Measurements from ENCODE around the gene LRGUK.
A peak's percentile ranks its signal among the peaks of the same experiment; 100 is the strongest.
"Not testable (repeated sequence)": the region's sequence is repeated elsewhere in the genome, so short reads cannot be mapped to it uniquely, and the experiment has no call there.

LRGUK gene

DNA sequence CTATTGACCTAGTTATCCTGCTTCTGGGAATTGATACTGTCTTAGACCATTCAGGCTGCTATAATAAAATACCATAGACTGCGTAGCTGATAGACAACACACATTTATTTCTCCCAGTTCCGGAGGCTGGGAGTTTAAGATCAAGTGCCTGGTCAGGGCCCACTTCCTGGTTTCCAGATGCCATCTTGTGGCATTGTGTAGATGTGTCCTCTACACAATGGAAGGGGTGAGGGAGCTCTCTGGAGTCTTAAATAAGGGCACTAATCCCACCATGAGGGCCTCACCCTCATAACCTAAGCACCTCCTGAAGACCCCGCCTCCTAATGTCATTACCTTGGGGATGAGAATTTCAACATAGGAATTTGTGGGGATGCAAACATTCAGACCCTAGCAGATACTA, 127.2 kb downstream of the LRGUK start:
- peak in 1 of 2 experiments; percentile 34 for DNase-seq

DNA sequence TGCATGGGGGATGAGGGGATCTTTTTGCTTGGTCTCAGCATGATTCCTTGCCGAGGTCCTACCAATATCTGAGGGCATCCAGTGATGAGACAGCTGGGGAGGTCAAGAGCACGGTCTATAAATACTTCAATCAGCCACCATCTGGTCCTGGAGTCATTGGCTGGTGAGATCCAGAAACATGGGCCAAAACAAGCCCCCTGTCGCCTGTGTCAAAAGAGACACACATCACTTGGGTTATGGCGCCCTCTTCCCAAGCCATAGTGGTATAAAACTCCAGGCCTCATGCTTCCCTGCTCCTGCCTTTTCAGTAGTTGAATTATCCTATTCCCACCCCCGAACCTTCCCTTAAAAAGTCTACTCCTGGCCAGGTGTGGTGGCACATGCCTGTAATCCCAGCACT, 128.7 kb downstream of the LRGUK start:
- DNase-seq = peak; percentile 21 to 76

DNA sequence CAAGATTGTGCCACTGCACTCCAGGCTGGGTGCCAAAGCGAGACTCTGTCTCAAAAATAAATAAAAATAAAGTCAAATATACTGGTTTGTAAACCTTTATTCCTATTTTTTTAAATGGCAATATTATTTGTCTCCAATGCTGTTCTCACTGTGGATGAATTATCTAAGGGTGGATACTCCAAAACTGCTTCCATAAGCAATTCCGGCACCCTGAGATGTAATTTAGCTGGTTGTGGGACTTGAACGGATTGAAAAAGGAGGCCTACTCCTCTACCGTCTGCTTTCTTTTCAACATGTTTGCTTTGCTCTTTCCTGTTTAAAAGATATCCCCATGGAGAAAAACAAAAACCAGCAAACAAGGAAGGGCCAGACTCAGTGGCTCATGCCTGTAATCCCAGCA, 135.2 kb downstream of the LRGUK start:
- no peak for DNase-seq

DNA sequence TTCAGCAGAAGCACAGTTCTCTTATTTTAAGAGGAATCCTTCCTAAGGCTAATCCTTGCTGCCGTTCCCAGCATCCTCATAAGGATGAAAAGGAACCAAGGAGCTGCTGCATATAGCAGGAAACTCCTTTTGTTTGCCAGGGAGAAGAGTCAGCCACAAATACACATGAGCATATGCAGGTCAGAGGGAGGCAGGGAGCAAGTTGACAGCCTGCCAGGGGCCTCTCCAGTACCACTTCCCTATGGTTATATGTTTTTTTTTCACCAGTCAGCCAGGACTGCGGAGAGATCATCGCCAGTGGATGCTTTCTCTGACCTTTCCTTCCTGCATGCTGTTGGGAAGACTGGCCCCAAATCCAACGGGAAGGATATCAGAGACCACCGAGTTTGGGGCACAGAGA, 149.8 kb downstream of the LRGUK start:
- no peak for DNase-seq

DNA sequence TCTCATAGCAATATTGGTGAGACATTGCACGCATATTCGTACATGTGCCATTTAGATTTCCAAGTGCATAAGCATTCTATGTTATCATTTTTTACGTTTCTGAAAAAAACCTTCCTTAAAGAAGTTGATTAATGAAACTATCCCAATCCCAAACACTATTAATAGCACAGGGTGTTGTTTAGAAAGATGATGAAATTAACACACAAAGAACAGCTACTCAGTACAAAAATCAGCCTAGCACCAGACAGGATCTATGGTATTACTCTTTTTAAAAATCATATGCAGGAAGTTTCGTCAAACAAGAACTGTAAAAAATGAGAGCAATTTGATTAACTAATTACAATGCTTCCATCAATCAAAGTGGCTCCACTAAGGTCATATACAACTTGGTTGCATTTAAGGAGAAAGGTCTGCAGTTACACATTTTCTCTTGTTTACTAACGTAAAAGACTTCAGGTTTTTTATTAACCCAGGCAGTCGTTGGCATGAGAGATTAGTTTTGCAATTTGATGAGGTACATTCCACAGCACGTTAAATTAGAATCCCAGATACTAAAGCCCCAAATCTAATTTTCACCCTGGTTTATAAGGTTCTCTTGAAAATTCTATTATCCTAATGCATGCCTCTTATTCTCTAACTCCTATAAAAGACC, 151.5 kb downstream of the LRGUK start:
- no peak for DNase-seq

DNA sequence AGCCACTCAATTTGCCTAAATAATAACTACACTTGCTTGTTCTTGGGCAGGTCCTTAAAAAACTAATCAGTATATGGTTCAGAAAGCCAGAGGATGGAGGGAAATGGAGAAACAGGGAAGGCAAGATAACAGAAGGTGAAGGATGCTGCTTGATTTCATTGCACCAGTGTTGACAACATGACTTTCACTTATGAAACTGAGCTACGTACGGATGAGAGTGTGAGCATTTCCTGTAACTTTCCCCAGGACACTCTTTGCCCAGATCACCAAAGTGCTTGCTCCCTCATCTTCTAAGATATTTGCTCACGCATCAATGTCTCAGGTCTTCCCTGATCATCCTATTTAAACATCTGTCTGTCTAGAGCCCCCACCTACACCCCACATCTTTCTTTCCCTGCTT, 152.2 kb downstream of the LRGUK start:
- DNase-seq = no peak

DNA sequence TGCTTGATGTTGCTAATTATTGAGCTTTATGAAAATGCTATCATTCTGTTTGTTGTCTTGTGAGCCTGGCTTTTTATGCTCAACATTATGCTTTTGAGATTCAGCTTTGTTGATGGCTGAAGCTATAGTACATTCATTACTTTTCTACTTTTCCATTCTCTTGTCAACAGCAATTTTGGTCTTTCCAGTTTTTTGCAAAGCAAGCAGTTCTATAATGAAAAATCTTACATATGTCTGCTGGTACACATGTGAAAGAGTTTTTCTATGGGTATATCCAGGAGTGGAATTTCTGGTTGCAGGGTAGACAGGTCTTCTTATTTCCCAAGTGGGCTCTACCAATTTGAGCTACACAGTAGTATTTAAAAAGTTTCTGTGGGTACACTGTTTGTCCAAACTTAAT, 152.8 kb downstream of the LRGUK start:
- no peak for DNase-seq

DNA sequence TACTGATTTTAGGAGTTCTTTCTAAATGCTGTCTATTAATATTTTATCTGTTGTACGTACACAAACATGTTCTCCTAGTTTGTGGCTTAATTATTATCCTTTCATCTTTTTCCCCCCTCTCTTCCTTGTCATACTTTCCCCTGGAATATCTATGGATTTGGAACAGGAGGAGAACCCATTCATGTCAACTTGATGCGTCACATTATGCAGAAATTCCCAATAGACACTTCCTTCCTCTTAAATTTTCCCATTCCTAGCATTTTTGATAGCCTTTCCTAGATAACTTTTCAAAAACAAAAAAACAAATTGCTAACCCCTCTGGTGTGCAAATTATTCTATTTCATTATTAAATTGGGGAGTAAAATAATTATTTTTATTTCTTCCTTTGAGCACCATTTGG, 153.4 kb downstream of the LRGUK start:
- DNase-seq = no peak

DNA sequence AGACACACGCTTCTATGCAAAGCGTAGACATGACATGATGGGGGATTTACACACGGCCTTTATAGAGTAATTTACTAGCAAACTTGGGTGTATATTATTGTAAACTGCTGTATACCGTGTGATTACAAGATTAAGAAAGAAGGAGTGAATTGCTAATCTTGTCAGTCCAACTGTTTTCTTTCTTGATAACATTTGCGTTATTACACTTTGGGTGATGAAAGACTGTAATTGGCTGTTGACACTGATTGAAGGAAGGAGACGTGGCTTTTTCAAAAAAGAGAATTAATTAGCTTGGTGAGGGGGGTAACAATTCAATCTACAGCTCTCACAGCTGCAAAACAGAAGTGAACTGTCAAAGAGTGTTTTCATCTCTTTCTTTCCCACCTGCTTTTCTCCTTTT, 156.9 kb downstream of the LRGUK start:
- DNase-seq = no peak

DNA sequence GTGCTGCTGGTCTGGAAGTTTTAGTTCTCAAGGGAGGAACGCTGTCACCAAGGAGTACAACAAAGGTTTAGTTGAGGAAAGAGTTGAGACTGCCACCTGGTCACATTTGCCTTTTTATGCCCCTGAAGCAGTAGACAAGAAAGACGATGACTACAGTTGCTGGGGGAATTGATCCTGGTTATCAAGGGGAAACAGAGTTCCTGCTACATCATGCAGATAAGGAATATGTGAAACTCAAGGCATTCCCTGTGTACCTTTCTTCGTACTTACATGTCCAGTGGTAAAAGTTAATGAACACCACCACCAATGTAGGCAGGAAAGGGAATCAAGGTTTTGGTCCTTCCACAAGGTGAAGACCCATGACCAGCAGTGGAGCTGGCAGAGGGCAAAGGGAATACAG, 157.8 kb downstream of the LRGUK start:
- DNase-seq = no peak

DNA sequence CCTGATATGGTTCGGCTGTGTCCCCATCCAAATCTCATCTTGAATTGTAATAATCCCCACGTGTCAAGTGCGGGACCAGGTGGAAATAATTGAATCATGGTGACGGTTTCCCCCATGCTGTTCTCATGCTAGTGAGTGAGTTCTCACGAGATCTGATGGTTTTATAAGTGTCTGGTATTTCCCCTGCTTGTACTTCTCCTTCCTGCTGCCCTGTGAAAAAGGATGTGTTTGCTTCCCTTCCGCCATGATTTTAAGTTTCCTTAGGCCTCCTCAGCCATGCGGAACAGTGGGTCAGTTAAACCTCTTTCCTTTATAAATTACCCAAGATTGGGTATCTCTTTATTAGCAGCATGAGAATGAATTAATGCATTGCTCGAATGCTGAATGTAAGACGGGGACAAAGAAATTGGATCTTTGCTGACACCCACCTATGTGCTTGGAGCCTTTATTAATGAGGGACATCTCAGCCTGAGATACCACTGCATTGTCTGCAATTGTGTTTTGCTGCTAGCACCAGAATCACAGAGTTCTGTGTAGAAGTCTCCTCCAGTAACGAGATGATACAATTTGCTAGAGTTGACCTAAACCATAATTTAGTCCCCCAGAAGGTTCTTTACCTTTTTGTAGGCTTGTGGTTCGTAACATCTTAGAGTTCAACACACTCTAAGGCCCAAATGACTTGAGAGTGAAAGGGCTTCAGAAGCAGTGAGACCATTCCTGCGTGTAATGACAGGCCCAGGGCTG, 160.9 kb downstream of the LRGUK start:
- DNase-seq = no peak

DNA sequence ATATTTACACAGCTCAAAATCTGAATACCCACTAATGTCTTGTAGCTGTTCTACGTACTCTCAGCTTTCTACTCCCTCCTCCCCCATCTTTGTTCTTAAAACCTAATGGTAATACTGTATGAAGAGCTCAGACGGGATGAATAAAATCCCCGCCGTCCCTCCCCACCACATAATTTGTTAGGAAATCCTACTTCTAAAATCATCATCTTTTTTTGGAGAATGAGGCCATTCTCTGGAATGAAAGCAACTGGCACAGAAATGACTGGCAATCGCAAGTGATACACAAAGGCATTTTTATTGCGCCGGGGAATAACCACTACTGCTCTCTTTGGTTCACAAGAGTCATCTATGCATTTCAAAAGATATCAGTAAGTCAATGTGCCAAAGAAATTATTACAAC, 162.3 kb downstream of the LRGUK start:
- no peak for DNase-seq

DNA sequence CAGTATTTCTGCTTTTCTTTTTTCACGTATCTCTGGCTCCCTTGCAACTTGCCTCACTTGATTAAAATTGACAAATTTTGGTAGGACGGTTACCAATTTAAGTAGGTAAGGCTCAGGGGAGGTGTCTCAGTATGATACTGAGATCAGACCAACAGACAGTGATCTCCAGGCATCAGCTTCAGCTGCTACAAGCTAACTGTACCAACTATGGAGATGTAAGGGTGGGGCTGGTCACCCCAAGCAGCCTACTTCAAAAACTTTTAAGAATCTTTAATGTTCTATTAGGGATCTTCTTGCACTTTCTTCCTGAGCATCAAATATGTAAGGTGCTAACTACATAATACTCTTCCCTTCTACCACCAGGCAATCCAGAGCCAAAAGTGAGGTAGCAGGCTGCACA, 162.7 kb downstream of the LRGUK start:
- DNase-seq = no peak

DNA sequence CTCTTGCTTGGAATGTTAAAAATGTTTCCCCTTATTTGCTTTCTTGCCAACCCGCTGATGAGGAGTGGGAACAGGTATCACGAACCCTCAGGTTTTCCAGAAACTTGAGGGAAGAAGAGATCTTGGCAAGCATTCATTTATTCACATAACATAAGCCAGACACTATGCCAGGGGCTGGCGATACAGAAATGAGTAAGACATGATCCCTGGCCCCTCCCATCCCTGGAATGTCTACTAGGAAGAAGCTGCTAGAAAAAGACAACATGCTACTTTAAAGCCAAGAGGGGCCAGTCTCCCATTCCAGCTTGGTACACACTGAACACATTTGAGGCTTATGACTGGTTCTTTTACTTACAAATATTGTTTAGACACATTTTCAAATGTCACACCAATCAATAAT, 163.1 kb downstream of the LRGUK start:
- DNase-seq = no peak

DNA sequence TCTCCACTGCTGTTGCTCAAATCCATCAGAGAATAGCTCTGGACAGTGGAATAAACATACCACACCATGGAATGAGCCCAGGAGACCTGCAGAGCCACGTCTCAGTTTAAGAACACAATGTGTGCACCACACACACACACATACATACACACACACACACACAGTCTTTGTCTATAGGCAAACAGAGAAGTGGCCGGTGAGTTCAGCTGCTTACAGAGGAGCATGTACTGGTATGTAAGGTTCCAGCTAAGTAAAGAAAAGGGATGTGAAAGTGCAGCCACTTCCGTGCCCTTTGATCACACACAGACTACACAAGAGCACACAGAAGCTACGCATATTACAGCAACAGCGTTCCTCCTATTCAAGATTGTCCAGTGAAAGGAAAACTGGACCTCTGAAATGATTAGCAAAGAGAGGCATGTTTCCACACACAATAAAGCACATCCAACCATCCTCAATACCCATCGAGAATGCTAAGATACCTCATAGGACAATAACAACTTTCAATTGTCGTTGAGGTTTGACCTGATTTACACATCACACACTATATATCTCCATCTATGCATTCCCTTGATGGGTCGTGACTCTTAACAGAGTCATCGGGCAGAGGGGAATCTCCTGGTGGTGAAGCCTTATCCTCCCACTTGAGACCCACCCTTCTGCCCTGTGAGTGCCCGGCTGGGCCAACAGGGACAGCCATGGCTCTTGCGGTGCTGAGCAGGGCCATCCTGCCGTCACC, 166.0 kb downstream of the LRGUK start:
- DNase-seq = no peak

DNA sequence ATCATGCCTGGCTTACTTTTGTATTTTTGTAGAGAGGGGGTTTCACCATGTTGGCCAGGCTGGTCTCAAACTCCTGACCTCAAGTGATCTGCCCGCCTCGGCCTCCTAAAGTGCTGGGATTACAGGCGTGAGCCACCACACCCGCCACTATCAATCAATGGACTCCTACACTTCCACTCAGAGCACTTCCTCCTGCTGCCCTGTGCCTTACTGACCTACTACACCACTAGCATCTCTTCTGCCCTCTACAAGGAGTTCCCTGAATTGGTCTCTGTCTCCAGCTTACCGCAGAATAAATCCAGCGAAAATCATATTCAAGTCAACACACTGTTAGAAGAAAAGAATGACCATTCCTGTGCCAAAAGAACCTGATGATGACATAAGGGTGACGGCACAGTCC, 168.8 kb downstream of the LRGUK start:
- not testable (repeated sequence) for DNase-seq

DNA sequence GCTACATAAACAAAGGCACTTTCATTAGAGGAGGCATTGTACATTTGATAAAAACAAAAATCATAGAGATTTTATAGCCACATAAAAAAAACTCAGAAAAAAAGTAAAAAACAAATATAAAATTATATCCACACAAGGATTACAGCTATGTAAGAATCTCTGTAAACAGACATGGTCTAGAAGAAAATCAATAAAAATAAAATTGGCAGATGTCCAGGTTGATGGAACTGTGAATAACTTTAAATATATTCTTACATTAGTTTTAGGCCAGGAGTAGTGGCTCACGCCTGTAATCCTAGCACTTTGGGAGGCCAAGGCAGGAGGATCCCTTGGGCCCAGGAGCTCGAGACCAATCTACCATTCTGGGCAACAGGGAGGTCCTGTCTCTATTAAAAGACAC, 170.3 kb downstream of the LRGUK start:
- DNase-seq = no peak

DNA sequence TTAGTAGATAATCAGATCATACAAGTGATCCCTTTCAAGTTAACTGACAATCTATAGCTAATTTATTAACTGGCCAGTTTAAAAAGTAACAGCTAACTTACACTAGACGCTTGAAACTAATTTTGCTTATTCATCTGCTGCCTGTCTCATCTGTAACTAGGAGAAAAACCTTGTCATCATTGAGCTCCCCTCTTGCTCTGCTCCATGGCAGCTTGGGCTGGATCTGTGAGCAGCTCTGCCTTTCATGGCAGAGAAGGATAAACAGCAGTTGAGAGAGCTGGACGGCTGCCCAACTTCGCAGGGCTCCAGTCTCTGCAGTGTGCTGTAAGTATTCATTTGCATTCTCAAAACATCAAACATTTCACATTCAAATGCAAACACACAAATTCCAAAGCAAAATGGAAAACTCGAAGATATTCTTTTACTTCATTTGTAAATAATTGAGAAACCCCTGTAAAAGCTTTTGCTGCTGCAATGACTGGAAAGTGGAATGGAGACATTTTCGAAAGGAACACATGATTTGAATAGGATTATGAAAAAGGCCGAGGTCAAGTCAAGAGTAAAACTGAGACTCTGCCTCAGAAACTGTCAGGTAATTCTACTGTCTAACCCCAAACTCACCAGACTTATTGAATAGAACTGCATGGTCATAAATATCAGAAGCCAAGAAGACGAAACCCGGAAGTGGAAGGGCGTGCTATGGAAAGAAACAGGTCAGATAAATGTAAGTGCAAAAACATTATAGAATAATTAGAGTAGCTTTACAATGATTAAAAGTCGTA, 172.0 kb downstream of the LRGUK start:
- DNase-seq = peak in 1 of 2 experiments; percentile 62

DNA sequence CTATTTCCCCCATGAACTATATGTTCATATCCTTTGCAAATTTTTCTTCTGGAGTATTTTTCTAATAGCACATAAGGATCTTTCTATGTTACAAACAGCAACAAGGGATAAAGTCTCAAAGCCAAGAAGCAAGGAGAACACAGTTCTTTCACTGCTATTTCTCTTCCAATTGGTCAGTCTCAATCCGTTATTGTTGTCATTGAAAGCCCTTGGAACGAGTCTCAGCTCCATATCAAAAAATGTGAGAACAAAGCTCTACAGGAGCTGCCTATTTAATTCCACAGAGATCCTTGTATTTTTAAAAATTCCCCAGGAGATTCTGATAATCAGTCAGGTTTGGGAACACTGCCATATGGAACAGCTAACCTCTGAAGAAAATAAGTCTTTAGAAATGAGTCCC, 173.8 kb downstream of the LRGUK start:
- DNase-seq = no peak

DNA sequence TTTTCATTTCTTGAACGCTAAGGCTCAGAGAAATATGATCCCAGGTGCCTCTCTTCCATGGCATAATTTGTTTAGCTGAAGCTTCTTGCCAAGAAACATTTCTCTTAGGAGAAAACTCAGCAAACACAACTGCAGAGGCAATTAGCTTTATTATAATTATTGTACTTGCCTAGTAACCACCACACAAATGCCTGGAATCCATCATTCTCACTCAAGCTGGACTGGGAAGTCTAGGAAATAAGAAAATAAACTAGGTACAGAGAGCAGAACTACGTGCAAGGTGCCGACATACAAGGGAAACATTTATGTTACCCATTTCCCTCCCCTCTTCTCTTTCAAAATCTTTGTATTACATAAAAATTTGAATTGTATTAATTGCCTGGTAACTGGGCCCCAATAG, 174.5 kb downstream of the LRGUK start:
- no peak for DNase-seq

DNA sequence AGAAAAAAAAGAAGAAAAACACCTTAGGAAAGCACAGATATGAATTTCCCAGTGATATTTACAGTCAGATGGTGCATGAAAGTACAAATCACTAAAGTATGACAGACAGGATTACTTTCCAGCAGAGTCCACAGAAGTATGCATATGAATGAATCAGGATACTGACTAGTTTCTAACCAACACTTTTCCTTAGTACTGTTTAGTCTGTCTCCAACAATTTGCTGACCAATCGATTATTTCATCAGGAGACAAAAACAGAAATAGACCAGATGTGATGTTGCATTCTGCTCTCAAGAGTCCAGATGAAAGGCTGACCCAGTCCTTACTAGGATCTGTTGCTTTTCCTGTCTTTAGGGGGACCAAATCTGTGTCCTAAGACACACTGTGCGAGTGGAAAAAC, 175.0 kb downstream of the LRGUK start:
- DNase-seq = no peak

DNA sequence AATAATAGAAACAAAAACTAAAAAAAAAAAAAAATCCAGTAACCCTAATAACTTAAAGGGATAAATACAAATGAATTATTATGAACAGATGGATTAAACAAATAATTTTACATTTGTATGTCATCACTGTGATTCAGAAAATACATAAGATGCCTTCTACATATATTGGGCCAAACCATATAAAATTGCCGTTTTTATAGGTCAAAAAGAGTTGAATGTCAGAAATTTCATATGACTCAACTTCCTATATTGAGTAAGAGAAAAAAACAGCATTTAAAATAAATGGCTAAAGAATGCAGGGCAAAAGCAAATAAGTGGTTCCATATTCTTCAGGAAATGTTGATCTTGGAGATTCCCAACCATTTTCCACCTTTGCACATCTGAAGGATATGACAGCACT, 180.2 kb downstream of the LRGUK start:
- DNase-seq = no peak

DNA sequence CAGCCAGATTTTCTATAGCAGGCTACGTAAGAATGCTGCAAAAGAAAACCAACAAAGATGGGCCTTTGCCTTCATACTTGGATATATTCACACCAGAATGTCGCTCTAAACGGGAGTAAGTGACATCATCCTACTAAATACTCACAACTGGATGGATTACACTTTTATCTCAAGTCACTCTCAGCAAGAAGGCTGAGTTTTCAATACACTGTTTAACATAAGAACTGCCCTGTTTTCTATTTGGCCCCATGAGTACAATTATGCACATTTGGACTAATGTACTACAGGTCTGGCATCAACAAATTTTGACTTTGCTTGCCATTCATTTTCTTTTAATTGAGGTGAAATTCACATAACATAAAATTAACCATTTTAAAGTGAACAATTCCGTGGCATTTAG, 181.4 kb downstream of the LRGUK start:
- no peak for DNase-seq
